ENCODE data around the gene MTCL1. TPM values are rescaled to one million over a fixed set of nuclear protein-coding genes. Genes with fewer than 3 reads are reported as not detected.

MTCL1 gene
- total and polyA plus RNA-seq, 2 of the 8 experiments (the other 6 are each of a cell fraction or from before 2014, with no cell fraction given), result 16.6 to 60.8 TPM

DNA sequence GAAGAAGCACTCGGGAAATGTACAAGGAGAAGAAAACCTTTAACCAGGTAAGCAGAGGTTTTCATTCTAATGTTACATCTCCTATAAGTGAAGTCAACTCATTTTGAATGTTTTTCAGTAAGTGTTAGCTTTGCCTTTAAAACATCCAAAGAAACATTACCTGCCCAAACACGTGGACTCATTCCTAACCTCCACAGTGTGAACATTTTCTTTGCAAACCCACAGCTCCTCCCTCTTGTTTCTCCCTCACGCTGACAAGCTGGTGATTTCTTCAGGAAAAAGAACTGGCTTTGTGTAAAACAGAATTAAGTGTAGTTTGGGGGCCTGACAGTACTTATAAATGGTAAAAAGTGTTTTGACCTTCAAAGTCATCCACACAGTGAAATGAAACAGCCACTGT lies 72.5 kb downstream of the MTCL1 start (continued):
- no peak for TF ChIP-seq NANOG (IDR thresholded peaks at IDR 0.05; ENCODE audit: insufficient read depth, low read depth, low read length, poor library complexity, severe bottlenecking)
